HG03575 (cell line): ENCODE measurements around the gene MKNK1.

ENCODE experiments used
- ATAC-seq: cut with Tn5 transposase; IDR thresholded peaks from one replicate; pipeline ENCODE4 v1.9.1; 2021; ENCODE audit not compliant: unreplicated experiment, insufficient number of reproducible peaks, low FRiP score; ENCODE audit errors: extremely low read depth

Gene MKNK1

DNA sequence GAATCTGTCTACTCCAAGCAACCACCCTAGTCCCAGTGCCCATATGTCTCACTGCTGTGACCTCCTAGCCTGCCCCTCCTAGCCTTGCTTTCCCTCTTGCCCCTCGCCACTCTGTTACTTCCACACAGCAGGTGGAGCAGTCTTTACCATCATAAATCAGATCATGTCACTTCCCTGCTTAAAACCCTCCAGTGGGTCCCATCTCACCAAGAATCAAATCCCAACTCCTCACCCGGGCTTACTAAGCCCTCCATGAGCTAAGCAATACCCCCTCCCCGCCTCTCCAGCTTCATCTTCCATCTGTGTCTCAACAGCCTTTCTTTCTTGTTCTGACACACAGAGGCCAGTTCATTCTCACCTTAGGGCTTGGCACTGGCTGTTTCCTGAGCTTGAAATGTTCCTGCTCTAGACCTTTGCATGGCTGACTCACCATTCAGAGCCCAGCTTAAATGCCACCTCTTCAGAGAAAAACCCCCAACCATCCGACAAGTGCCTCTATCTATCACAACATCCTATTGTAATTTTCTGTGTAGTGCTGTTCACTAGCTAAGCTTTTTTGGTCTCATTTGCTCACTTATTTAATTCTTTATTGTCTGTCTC lies 74.9 kb downstream of the MKNK1 start:
- no peak for ATAC-seq

DNA sequence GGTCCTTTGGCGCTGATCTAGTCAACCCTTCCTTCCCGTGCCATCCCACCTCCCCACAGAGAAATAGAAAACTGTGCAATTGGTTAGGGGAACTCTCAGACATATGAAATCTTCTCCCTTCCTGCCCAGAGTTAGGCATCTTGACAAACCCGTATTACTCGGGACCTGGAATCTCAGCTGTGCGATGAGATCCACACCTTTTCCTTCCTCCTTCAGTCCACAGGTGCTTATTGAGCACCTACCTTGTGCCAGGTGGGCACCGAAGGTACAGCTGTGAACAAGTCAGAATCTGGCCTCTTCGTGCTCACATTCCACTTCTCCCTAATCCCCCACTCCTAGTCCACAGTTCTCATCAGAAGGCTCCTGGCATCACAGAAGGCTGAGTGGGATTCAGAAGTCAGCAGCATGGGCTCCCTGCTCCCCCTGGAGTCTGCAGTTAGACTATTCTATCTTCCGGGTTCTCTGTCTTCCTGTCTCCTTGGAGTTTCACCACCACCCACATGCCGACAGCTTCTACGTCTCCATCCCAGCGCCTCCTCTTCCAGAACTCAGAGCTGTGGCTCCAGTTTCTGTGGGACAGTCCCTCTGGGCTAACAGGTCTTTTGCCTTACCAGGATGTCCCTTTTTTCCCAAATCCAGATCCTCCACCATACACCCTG lies 75.6 kb downstream of the MKNK1 start:
- ATAC-seq, result no peak

DNA sequence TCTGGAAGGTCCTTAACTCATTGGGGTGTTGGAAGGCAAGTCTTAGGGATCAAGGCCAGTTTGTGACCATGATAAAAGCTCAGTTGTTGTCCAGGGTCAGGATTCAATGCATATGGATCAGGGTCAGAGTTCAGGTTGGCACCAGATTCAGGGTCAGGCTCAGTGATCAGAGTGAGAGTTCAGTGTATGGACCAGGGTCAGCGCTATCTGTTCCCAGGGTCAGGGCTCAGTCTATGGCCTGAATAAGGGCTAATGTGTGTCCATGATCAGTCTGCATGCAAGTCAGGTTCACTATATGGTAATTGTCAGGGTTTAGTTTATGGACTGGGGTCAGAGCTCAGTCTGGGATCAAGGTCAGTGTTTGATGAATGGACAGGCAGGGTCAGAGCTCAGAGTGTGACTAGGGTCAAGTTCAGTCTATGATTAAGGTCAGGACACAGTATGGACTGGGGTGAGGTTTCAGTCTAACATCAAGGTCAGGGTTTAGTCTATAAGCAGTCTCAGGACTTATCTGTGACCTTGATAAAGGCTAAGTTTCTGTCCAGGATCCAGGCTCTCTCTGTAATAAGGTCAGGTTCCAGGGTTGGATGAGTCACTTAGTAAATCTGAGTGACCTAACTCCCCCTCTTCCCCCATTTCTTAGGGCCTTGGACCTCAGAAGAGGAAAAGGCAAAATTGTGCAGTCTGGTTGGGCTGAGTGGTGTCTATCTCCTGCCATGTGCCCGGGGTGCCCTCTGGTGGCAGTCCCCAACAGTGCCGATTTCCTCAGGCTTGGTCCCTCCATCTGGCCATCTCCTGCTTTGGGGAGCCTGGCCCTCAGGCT lies 76.4 kb downstream of the MKNK1 start:
- ATAC-seq, result no peak

DNA sequence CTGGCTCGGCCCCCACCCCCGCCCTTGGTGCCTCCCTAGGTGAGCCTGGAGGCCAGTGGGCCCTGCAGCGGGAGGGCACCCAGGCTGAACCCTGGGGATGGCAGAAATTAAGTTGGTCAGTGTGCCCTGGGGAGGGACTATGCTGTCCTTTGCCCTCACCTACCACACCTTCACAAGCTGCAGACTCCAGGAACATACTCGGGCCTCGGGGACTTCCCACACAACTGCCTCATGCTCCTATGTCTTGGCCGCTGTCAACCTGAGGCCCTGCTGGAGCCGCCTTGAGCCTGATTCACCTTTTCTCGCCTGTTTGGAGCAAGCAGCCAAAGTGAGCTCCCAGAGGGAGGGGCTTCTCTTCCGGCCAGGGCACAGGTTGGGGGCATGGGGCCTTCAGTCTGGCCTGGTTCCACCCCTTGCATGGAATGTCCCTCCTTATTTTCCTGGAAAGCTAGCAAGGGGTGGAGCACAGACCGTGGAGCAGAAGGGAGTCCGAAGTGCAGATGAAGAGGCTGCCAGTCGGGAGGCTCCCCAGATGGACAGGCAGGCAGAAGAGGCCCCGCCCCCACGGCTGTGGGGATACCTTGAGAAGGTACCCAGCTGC lies 77.3 kb downstream of the MKNK1 start:
- no peak for ATAC-seq

DNA sequence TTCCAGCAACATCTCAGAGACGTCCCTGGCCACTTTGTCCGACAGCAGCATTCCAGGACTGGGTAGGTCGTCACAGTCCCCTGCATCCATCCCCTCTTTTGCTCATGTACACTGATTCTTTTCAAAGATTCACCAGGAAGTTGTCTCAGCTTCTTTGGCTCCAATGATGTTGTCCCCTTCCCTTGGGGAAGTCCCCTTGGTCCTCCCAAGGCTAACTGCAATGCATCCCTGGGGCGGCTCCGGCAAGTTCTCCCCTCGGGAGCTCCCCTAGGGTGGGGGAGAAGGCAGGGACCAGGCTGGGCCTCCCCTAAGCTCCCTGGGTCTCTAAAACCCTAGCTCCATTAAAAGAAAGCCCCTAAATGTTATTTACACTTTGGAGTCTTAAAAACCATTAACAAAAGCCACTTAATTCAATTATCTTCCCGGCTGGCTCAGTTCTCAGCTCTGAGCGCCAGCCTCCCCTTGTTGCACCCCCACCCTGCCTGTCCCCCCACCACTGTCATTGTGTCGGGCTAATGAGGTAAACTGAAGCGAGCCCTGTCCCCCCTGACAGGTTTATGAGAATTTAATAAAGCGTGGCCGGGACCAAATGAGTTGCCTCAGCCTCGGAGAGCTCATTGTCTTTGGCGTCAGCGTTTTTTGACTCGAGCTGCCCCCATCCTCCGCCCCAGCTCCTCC lies 77.9 kb downstream of the MKNK1 start:
- ATAC-seq, result no peak

DNA sequence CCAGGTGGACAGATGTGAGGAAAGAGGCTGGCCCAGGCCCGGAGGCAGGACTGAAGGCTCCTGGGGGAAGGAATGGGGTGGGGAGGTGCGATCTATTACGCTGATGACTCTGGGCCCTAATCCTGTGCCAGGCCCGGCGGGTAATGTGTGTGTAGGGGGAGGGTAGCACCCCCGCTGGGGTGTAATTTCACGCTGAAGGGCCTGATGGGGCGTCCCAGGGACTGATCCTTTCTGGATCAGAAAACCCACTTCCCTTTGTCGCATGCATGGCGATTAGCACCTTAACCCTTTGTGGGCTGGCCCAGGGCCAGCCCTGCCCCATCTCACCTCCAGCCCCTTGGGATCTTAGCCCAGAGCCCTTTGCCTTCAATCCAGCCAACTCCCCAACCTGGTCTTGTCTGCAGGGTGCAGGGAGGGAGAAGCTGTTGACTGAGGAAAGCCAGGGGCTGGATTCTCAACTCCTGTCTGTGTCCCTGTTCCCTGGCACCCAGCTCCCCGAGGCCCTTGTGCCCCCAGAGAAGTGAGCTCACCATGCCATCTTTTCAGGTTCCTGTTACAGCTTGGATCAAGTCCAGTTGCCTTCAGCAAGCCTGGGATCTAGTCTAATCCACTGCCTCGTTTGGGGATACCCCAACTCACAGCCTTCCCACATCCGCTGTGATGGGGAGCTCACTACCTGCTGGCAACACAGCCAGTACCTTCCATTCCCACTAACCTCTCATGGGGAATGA lies 78.7 kb downstream of the MKNK1 start:
- no peak for ATAC-seq

DNA sequence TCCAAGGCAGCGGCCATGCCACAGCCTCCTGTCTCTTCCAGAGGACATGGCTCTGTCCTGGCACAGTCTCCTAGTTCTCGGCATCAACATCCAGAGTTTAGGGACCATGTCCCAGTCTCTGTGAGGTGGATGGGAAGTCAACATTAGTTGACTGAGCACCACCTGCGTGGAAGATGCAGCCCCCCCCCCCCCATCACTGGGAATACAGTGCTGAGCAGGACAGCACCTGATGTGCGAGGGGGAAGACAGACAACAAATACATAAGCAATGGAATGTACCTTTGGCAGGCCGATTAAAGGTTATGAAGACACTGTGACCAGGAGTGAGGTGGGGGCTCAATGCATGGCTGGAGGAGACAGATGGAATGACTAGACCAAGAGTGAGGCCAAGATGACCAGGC lies 79.2 kb downstream of the MKNK1 start:
- no peak for ATAC-seq

DNA sequence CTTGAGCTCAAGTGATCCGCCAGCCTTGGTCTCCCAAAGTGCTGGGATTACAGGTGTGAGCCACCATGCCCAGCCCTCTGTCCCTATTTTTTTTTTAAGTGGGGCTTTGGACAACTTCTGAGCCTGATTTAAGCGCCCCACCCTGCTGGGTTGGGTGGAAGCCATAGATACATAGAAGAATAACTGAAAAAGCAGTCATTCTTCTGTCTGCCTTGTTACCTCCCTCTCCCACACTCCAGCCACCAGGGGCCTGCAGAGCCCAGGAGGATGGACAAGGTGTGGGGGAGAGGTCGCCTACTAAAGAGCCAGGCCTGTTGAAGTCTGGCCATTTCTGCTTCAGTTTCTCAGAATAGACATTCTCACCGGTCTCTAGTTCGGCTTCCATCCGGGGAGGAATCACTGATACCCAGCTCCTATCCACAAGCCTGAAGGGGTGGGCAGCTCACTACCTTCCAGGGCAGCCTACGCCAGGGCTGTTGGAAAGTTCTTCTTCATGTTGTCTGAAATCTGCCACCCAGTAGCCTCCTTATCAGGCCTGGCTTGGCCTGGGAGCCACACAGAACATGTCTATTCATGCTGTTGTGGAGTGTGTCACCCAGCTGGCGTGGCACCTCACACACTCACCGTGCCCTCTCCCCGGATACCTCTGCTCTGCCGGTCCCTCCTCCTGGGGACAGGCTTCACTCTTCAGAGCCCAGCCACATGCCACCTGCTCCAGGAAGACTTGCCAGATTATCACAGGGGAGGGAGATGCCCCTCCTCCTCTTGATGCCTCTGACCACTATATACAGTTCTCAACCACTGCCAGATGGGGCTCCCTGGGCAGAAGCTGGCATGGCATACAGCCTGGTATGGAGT lies 80.3 kb downstream of the MKNK1 start:
- no peak for ATAC-seq

DNA sequence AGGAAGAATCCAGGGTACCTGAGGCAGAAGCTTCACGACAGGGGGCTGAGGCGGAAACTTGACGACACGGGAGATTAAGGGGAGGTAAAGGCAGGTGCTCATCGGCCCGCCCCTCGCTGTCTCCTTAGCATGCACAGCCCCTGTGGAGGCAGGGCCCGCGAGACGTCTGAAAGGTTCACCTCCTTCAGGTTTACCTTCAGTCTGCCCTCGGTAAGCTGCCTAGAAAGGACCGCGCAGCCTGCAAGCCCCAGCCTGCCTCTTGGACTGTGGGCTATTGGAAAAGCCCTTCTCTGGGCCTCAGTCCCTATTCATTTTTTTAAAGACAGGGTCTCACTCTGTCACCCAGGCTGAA lies 81.1 kb downstream of the MKNK1 start:
- ATAC-seq, result no peak

DNA sequence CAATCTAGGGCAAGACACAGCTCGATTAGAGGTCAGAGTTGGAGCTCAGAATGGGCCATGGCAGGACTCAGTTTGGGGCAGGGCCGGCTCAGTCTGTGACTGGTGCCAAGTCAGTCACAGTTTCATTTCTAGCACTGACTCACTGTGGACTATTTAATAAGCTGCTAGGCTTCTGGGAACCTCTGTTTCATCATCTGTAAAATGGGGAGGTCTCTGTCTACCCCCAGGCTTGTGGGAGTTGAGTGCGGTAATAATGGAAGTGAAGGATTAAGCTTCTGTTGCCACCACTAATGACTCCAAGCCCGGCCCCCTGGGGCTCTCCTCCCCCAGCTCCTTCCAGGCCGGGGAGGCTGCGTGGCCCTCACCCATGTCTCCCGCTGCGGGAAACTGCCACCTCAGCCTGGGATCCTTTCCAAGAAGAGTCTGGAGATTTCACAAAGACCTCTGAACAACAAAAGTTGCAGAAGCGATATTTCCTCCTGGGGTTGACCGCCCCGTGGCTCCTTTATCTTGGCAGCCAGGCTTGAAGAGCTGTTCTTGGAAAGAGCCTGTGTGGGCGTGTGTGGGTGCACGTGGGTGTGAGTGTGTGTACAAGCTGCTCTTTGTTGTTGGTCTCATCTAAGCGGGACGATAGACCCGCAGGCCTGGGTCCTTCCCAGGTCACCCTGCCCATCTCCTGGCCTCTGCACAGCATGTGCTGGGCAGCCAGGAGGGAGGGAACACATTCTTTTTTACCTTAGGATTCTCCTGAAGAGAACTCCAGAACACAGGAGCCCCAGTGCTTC lies 81.7 kb downstream of the MKNK1 start:
- ATAC-seq, result no peak

DNA sequence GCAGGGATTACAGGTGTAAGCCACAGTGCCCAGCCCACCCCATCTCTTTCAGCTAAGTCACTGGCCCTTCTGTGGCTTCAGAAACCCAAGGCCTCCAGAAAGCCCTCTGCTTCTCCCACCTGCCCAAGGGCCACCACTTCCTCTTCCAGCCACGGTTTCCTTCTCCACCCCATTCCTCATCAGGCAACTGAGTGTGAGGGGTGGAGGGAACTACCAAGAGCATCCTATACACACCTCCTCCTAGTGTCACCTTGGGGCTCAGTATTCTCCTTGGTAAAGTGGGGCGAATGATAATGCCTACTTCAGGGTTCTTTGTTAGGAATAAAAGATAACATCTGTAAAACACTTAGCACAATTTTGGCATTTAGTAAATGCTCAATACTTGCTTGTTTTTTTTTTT lies 82.7 kb downstream of the MKNK1 start:
- no peak for ATAC-seq

DNA sequence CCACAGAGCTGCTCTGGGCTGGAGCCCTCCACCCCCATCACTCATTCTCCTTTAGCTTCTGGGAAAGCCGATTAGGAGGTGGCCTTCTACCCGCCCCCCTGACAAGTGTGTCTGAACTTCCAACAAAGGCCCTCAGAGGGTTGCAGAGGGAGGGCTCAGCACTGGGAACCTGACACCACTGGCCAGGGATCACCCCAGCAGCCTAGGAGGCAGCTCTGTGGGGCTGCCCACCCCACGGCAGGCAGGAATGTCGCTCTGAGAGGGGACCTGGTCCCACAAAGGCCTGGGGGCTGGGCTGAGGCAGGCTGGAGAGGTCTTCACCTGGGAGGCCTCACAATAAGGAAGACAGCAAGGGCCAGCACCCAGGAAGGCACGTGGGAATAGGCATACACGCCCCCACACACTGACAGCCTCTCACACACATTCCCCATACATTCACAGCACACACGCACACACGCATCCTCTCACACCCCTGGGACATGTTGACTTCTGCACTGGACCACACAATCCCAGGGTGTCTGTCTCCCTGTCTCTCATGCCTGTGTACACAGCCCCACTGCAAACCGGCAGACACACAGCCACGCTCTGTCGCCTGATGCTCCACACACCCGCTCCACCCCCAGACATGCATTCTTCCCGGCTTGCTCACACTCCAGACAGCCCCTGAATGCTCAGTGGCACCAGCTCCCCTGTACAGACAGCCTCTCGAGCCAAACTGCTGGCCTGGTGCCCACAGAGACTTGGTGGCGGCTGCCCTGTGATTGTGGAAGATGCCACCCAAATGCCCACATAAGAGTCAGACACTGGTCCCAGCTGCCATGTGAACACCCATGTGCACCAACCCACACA lies 83.8 kb downstream of the MKNK1 start:
- ATAC-seq, result no peak

DNA sequence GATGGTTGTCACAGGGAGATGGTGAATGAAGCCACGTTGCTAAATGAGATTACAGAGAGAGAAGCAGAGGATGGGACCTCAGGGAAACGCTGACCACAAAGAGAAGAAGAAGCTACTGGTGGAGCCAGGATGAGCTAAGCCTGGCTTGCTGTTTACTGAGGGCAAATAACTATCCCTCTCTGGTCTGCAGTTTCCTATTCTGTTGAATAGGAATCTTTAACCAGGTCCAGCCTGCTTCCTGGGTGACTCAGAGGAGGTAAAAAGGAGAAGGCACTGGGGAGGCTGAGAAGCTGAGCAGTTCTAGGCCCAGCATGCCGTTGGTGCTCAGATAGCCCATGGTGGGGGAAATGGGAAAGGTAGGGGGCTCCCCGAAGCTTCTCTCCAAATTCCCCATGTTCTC lies 84.9 kb downstream of the MKNK1 start:
- no peak for ATAC-seq

DNA sequence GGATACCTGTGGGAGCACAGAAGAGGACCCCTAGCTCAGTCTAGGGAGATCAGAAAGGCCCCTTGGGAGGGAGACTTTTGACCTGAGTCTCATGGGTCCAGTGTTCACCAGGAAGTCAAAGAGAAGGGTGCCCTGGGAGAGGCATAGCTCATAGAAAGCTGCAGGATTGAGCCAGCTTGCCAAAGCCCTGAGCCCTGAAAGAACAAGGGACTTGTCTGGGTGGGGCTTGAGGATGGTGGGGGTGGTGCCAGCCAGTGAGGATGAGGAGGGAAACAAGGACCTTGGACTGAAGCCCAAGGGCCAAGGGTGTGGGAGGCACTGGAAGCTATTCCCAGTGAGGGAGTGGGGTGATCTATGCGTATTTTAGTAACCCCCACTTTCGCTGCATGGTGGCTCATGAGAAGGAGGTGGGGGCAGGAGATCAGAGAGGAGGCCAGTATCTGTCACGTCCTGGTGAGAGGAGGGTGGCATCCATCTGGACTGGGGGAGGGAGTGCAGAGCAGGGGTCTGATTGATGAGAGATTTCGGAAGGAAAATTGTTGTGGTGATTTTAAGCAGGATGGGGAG lies 86.1 kb downstream of the MKNK1 start:
- ATAC-seq, result no peak

DNA sequence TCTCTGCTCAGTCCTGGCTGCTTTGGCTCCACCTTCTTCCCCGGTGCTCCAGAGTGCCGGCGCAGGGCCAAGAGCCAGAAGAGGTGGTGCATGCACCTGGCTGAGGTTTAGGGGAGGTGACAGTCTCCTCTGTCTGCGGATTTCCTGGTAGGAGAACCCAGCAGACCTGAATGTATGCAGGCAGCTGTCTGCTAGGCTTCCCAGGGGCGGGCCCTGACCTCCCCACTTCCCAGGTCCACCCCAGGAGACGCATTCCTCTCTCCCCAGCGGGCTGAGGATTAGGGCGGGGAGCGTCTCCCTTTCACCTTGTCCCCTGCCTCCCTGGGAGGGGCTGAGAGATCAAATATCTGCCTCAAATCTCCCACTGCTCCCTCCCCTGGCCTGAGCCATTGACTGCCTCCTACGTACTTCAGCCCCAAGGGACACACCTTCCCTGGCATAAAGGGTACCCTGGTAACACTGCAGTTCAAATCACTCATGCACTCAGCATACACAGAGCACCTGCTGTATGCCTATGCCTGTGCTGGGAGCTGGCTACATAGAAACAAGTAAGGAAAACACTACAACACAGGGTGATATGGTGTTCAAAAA lies 87.0 kb downstream of the MKNK1 start:
- no peak for ATAC-seq
